ENCODE results near the gene IFFO2. TPM values are rescaled to one million over a fixed set of nuclear protein-coding genes. Genes with fewer than 3 reads are reported as not detected.

IFFO2 gene
- total RNA-seq, 2 donors from 2014 or later = 13.6 to 20.4 TPM

DNA sequence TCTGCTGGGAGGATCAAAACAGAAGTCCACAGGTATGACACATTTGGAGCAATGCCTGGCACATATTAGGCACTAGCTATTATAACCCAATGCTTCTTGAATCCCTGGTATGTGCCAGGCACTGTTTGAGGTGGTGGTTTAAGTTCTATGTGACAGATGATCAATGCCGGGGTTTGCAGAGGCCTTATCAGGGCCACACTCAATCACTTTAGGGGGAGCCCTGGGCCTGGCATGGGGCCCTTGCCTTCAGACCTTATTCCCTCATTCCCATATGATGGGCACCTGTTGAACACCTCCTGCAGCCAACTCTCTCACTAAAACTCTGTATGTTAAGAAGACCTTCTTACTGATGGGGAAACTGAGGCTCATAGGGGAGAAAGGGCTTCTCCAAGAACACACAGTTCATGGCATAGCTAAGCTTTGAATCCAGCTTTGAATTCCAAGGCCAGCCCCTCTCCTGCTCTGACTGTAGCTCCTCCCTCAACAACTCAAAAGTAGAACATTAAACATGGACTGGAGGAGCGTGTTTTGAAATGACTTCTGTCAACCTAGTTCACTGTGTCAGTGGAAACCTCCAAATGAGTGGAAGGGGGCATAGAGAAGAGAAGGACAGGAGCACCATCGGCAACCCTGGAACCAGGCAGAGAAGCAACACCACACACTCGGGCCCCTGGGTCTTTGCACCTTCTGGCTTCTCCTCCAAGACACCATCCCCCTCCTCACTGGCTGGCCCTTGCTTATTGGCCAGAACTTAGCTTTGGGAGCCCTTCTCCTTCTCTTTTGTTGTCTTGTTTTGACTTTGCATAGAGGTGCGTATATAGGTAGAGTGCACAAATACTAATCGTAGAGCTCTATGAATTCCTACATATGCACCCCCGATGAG, 6.6 kb upstream of the IFFO2 start:
- WGBS = 89% methylated on average over 7 of the region's 7 CpGs
- TF ChIP-seq POLR2AphosphoS5 (IDR thresholded peaks at IDR 0.05) (no peak), POLR2A (IDR thresholded peaks at IDR 0.05) (no peak), CTCF (IDR thresholded peaks at IDR 0.05) (no peak)
- Histone ChIP-seq H3K27me3 (replicated peaks; ENCODE audit: insufficient read depth) (no peaks in the 10 kb centered on the region), H3K4me1 (replicated peaks) (no peaks in the 10 kb centered on the region), H3K9me3 (no peaks in the 10 kb centered on the region), H3K27ac (peak overlapping the region; percentile 58 to 85), H3K36me3 (no peaks in the 10 kb centered on the region), H3K4me3 (no peak overlapping the region)
- intact Hi-C loops (cut with DNase I) = loop anchor here (5.0 kb wide), 1 partner anchor 49 kb away; no protein-coding TSS in a partner anchor
- no peak for DNase-seq (ENCODE audit: low spot score)

DNA sequence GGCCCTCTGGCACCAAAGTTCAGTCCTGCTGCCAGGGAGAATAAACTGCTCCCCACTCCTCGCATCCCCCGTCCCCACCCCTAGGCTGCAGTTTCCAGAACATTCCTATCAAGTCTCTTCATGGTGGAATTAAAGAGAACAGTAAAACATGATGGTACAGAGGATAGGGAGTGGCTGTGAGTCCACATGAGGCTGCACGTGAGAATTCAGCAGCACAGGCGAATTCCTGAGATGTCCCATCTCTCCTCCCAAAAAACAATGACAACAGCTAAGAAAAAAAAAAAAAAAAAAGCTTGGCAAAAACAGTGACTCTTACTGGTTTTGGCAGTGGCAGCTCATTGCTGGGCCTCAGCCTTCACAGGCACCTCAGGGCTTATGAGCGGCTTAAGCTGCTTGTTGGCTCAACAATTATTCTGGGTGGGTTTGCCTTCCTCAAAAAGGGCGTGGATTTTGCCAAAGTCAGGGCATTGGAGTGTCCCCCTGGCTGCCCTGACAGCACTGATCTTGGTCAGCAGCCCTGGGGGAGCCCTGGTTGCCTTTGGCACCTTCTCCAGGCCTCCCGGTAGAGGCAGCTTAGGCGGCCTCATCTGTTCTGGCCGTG, 5.7 kb upstream of the IFFO2 start:
- Histone ChIP-seq H3K9me3 (no peaks in the 10 kb centered on the region), H3K27me3 (replicated peaks; ENCODE audit: insufficient read depth) (no peaks in the 10 kb centered on the region), H3K4me1 (replicated peaks) (no peaks in the 10 kb centered on the region), H3K36me3 (no peaks in the 10 kb centered on the region), H3K4me3 (no peak overlapping the region), H3K27ac (peak overlapping the region; percentile 58 to 85)
- TF ChIP-seq POLR2AphosphoS5 (IDR thresholded peaks at IDR 0.05) (peak; percentile 96), CTCF (IDR thresholded peaks at IDR 0.05) (no peak), POLR2A (IDR thresholded peaks at IDR 0.05) (no peak)
- peak; percentile 85 for DNase-seq (ENCODE audit: low spot score)
- intact Hi-C loops (cut with DNase I) = loop anchor here (5.0 kb wide), 1 partner anchor 50 kb away; no protein-coding TSS in a partner anchor
- WGBS = 21% methylated on average over 9 of the region's 9 CpGs

DNA sequence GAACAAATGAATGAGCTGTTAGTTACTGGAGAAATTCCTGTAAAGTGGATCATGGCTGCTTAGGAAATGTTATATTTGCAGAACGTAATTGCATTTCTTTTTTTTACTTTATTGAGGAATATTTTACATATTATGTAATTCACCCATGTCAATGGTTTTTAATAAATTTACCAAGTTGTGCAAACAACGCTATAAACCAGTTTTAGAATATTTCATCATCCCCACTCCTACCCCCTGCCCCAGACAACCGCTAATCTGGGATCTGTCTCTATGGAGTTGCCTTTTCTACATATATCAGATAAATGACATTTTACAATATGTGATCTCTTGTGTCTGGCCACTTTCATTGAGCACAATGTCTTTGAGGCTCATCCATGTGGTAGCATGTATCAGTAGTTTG, 4.3 kb upstream of the IFFO2 start:
- no peak overlapping the region for H3K27ac ChIP-seq

DNA sequence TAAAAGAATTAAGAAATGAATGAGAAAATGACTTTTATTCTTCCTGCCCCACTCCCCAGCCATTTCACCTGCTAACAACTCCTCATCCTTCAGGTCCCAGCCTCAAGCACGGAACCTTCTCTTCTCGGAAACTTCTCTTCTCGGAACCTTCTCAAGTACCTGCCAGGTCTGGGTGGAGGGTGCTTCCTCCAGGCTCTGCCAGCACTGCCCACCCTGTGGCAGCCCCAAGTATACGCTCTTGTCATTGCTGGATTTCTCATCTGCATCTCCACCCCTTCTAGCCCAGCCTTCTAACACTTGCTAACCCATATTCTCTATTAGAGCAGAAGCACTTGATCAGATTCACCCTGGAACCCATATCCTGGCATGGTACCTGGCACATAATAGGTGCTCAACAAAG, 3.9 kb upstream of the IFFO2 start:
- intact Hi-C loops (cut with DNase I) = loop anchor here (5.0 kb wide), 1 partner anchor 52 kb away; no protein-coding TSS in a partner anchor
- no peaks in the 10 kb centered on the region for H3K27me3 ChIP-seq (replicated peaks; ENCODE audit: insufficient read depth)
- no peaks in the 10 kb centered on the region for H3K36me3 ChIP-seq
- TF ChIP-seq POLR2A (IDR thresholded peaks at IDR 0.05) = no peak
- no peak for TF ChIP-seq CTCF (IDR thresholded peaks at IDR 0.05)
- no peak for TF ChIP-seq POLR2AphosphoS5 (IDR thresholded peaks at IDR 0.05)
- WGBS = 98% methylated on average over 4 of the region's 4 CpGs
- no peak overlapping the region for H3K27ac ChIP-seq
- H3K4me1 ChIP-seq (replicated peaks) = no peaks in the 10 kb centered on the region
- H3K9me3 ChIP-seq = no peaks in the 10 kb centered on the region
- no peak for DNase-seq (ENCODE audit: low spot score)
- no peak overlapping the region for H3K4me3 ChIP-seq

More for the DNA sequence above, 4.3 kb upstream of the IFFO2 start:
- Histone ChIP-seq H3K27me3 (replicated peaks; ENCODE audit: insufficient read depth) (no peaks in the 10 kb centered on the region), H3K36me3 (no peaks in the 10 kb centered on the region), H3K4me1 (replicated peaks) (no peaks in the 10 kb centered on the region), H3K9me3 (no peaks in the 10 kb centered on the region), H3K4me3 (no peak overlapping the region)
- intact Hi-C loops (cut with DNase I) = loop anchor here (5.0 kb wide), 1 partner anchor 51 kb away; no protein-coding TSS in a partner anchor
- 77% methylated on average over 3 of the region's 3 CpGs for WGBS
- DNase-seq (ENCODE audit: low spot score) = no peak
- TF ChIP-seq POLR2AphosphoS5 (IDR thresholded peaks at IDR 0.05) (no peak), CTCF (IDR thresholded peaks at IDR 0.05) (no peak), POLR2A (IDR thresholded peaks at IDR 0.05) (no peak)

All from prostate gland (tissue), 2 donors.